SK-N-SH (cell line): ENCODE measurements around the gene IL3. TPM values are rescaled to one million over a fixed set of nuclear protein-coding genes. Genes with fewer than 3 reads are reported as not detected.

Experiments
- CTCF ChIA-PET: fragments of 300-600, 350-600 bp; formaldehyde crosslinking; extraction: SDS; loops from one replicate; lab custom pipeline; 2021; lab: Yijun Ruan, JAX
- POLR2A ChIA-PET: fragments of 350-600 bp; sonication (Branson Sonifier 250); formaldehyde crosslinking; extraction: SDS; loops from one replicate; lab custom pipeline; 2020; ENCODE audit warnings: antibody characterized with exemption, inconsistent platforms; lab: Yijun Ruan, JAX
- DNase-seq: peaks from one replicate; pipeline ENCODE4 v3.0.0; 2012
- H2AFZ ChIP-seq: fragments of 200-600 bp; sonication (generic); 2 replicates; pipeline ENCODE4 v1.8.1; 2016; ENCODE audit warnings: antibody characterized with exemption, mild to moderate bottlenecking, low read depth
- H3F3A ChIP-seq: fragments of 200-600 bp; sonication (generic); replicated peaks from 2 replicates; pipeline ENCODE3; 2016; ENCODE audit warnings: antibody characterized with exemption, mild to moderate bottlenecking; ENCODE audit not compliant: insufficient read depth
- H3K27ac ChIP-seq, 2 experiments: fragments of 200-500 bp in 1 of 2; fragments of 200-600 bp in 1 of 2; sonication (Bioruptor generic) in 1 of 2; sonication (generic), shearing (Covaris generic) in 1 of 2; 2 replicates each; pipeline versions ENCODE4 v1.5.1 to v1.6.1; 2014 to 2016; ENCODE audit warnings: low read depth in 2 of 2, inconsistent platforms in 1 of 2, low read length in 1 of 2, mild to moderate bottlenecking in 1 of 2, mixed read lengths in 1 of 2
- H3K27me3 ChIP-seq: fragments of 200-600 bp; sonication (generic), shearing (Covaris generic); 2 replicates; pipeline ENCODE4 v1.6.1; 2016; ENCODE audit warnings: mixed run types; ENCODE audit not compliant: insufficient read depth
- H3K36me3 ChIP-seq, 2 experiments: fragments of 200-500 bp in 1 of 2; fragments of 200-600 bp in 1 of 2; sonication (Bioruptor generic) in 1 of 2; sonication (generic) in 1 of 2; replicated peaks in 1 of 2; 2 replicates each; pipeline versions ENCODE3 to v1.5.1; 2014 to 2016; ENCODE audit warnings: low read length in 1 of 2, mild to moderate bottlenecking in 1 of 2; ENCODE audit not compliant: insufficient read depth in 2 of 2, control insufficient read depth in 1 of 2
- H3K4me1 ChIP-seq, 2 experiments: fragments of 200-500 bp in 1 of 2; fragments of 200-600 bp in 1 of 2; sonication (Bioruptor generic) in 1 of 2; sonication (generic), shearing (Covaris generic) in 1 of 2; 2 replicates each; pipeline versions ENCODE4 v1.5.1 to v1.6.1; 2014 to 2016; ENCODE audit warnings: low read depth in 1 of 2, low read length in 1 of 2, mixed run types in 1 of 2; ENCODE audit not compliant: insufficient read depth in 2 of 2, control insufficient read depth in 1 of 2
- H3K4me2 ChIP-seq: fragments of 200-600 bp; sonication (generic), shearing (Covaris generic); 2 replicates; pipeline ENCODE4 v1.6.1; 2017; ENCODE audit warnings: mixed run types
- H3K4me3 ChIP-seq, 2 experiments: fragments of 200-500 bp in 1 of 2; fragments of 200-600 bp in 1 of 2; sonication (Bioruptor generic) in 1 of 2; sonication (generic), shearing (Covaris generic) in 1 of 2; 2 replicates each; pipeline versions ENCODE4 v1.5.1 to v1.8.1; 2014 to 2016; ENCODE audit warnings: low read depth in 2 of 2, inconsistent platforms in 1 of 2, low read length in 1 of 2, mild to moderate bottlenecking in 1 of 2, mixed read lengths in 1 of 2, moderate library complexity in 1 of 2
- H3K79me2 ChIP-seq: fragments of 200-600 bp; sonication (generic); 2 replicates; pipeline ENCODE4 v1.8.1; 2017; ENCODE audit warnings: mild to moderate bottlenecking; ENCODE audit not compliant: insufficient read depth
- H3K9ac ChIP-seq: fragments of 200-600 bp; sonication (generic); 2 replicates; pipeline ENCODE4 v1.6.1; 2017; ENCODE audit warnings: mixed run types
- H3K9me2 ChIP-seq: fragments of 200-600 bp; sonication (generic); 2 replicates; pipeline ENCODE4 v1.6.1; 2017; ENCODE audit warnings: mixed run types
- H3K9me3 ChIP-seq: fragments of 200-600 bp; sonication (generic); 2 replicates; pipeline ENCODE4 v1.6.1; 2017; ENCODE audit warnings: mixed run types, mild to moderate bottlenecking, moderate library complexity
- H4K20me1 ChIP-seq: fragments of 200-600 bp; sonication (generic); 2 replicates; pipeline ENCODE4 v1.6.1; 2017; ENCODE audit warnings: mild to moderate bottlenecking, mixed run types; ENCODE audit not compliant: insufficient read depth
- CTCF ChIP-seq: fragments of 200-600 bp; sonication (generic); IDR thresholded peaks from 2 replicates; pipeline ENCODE4 v1.6.1; 2017; ENCODE audit warnings: antibody characterized with exemption, mild to moderate bottlenecking, moderate library complexity
- ELF1 ChIP-seq: IDR thresholded peaks from 2 replicates; pipeline ENCODE4 v1.4.0; 2012
- EP300 ChIP-seq, 2 experiments: IDR thresholded peaks; 2 replicates each; pipeline versions ENCODE4 v1.4.0 to v1.6.1; 2012; ENCODE audit warnings: borderline replicate concordance in 1 of 2, low read depth in 1 of 2, low read length in 1 of 2
- FOSL2 ChIP-seq: IDR thresholded peaks from 2 replicates; pipeline ENCODE4 v1.4.0; 2012; ENCODE audit warnings: low read depth, mild to moderate bottlenecking, moderate library complexity, borderline replicate concordance
- FOXJ3 ChIP-seq: sonication (generic); formaldehyde crosslinking; IDR thresholded peaks from 2 replicates; pipeline ENCODE4 v1.5.1; 2020; ENCODE audit warnings: mild to moderate bottlenecking, missing genetic modification reagents
- FOXM1 ChIP-seq: IDR thresholded peaks from 2 replicates; pipeline ENCODE4 v1.4.0; 2012; ENCODE audit warnings: low read depth, mild to moderate bottlenecking
- GABPA ChIP-seq: IDR thresholded peaks from 2 replicates; pipeline ENCODE4 v1.4.0; 2012; ENCODE audit warnings: low read depth, mild to moderate bottlenecking
- MEF2A ChIP-seq: IDR thresholded peaks from 2 replicates; pipeline ENCODE4 v1.4.0; 2012; ENCODE audit warnings: low read depth, borderline replicate concordance
- MXI1 ChIP-seq: IDR thresholded peaks from 2 replicates; pipeline ENCODE4 v1.6.1; 2012; ENCODE audit warnings: mild to moderate bottlenecking, low read depth, low read length, improper control_type of control experiment
- POLR2AphosphoS5 ChIP-seq: IDR thresholded peaks from 2 replicates; pipeline ENCODE4 v1.6.1; 2012; ENCODE audit warnings: low read depth, low read length
- RAD21 ChIP-seq: IDR thresholded peaks from 2 replicates; pipeline ENCODE4 v1.6.1; 2012; ENCODE audit warnings: mild to moderate bottlenecking, low read length
- RCOR1 ChIP-seq: fragments of 150-350 bp; IDR thresholded peaks from 2 replicates; pipeline ENCODE4 v1.6.1; 2017; ENCODE audit warnings: antibody characterized with exemption, low read length
- REST ChIP-seq: IDR thresholded peaks from 2 replicates; pipeline ENCODE4 v1.6.1; 2012; ENCODE audit warnings: mild to moderate bottlenecking, low read depth, low read length, moderate library complexity
- RXRA ChIP-seq: IDR thresholded peaks from 2 replicates; pipeline ENCODE4 v1.4.0; 2012; ENCODE audit warnings: low read depth, mild to moderate bottlenecking, borderline replicate concordance
- SIN3A ChIP-seq: IDR thresholded peaks from 2 replicates; pipeline ENCODE4 v1.6.1; 2012; ENCODE audit warnings: low read depth, mild to moderate bottlenecking, low read length, moderate library complexity, borderline replicate concordance
- SMC3 ChIP-seq: IDR thresholded peaks from 2 replicates; pipeline ENCODE4 v1.6.1; 2012; ENCODE audit warnings: low read depth, low read length, improper control_type of control experiment
- TAF1 ChIP-seq: IDR thresholded peaks from 2 replicates; pipeline ENCODE4 v1.6.1; 2012; ENCODE audit warnings: low read depth, mild to moderate bottlenecking, low read length, moderate library complexity, borderline replicate concordance
- ZBTB33 ChIP-seq: IDR thresholded peaks from 2 replicates; pipeline ENCODE4 v1.4.0; 2012; ENCODE audit warnings: low read depth, borderline replicate concordance
- WGBS: methylation state at CpG from one replicate; pipeline ENCODE4 v1.1.6; 2017; ENCODE audit warnings: low lambda C conversion rate; 5-methylcytosine and 5-hydroxymethylcytosine counted together
- polyA plus RNA-seq, 3 experiments: library from polyadenylated mRNA; depleted of rRNA; stranded (reverse); fragments of >200 nt; gene quantifications; 2 replicates each; pipeline ENCODE4 v1.2.3, GENCODE V29; 2012

IL3 gene
- polyA plus RNA-seq, 1 of the 3 experiments (the other 2 are of a cell fraction): not detected

GRCh38 chr5:132069561-132069960 lies 9.1 kb downstream of the IL3 start:
- 93% methylated on average over 8 of the region's 10 CpGs for WGBS
- H3K9me3 ChIP-seq: no peaks in the 10 kb centered on the region
- no peaks in the 10 kb centered on the region for H3K36me3 ChIP-seq
- ChIA-PET CTCF (interaction anchor here (0.9 to 1.4 kb wide), 5 partner anchors 23 to 480 kb away, joined by 3 to 5 read pairs (median 3); no protein-coding TSS in a partner anchor), POLR2A (no interaction called here)
- H3K4me3 ChIP-seq: no peak overlapping the region
- H3K79me2 ChIP-seq: no peaks in the 10 kb centered on the region
- TF ChIP-seq FOXJ3 (CRISPR knock-in tag) (no peak), POLR2AphosphoS5 (no peak), FOXM1 (no peak), GABPA (no peak), EP300 (IDR thresholded peaks at IDR 0.05; ENCODE audit: borderline replicate concordance in 1 of 2, low read depth in 1 of 2, low read length in 1 of 2) (no peak), RCOR1 (no peak)
- no peak overlapping the region for H3K4me2 ChIP-seq
- no peak for DNase-seq
- no peaks in the 10 kb centered on the region for H4K20me1 ChIP-seq
- H3K9me2 ChIP-seq: no peaks in the 10 kb centered on the region
- H3K4me1 ChIP-seq: peaks cover 0 to 5% of the 10 kb centered on the region in 2 experiments; a peak in 1 of 4 replicates
- H3K27me3 ChIP-seq: no peaks in the 10 kb centered on the region
- H3K27ac ChIP-seq: no peak overlapping the region
- H3K9ac ChIP-seq: no peak overlapping the region
- no peak overlapping the region for H2AFZ ChIP-seq
- H3F3A ChIP-seq: no peaks in the 10 kb centered on the region

- Histone ChIP-seq H4K20me1 (no peaks in the 10 kb centered on the region), H3F3A (no peaks in the 10 kb centered on the region), H2AFZ (no peak overlapping the region), H3K27ac (no peak overlapping the region), H3K9ac (no peak overlapping the region), H3K4me3 (no peak overlapping the region), H3K79me2 (no peaks in the 10 kb centered on the region), H3K9me3 (no peaks in the 10 kb centered on the region), H3K27me3 (no peaks in the 10 kb centered on the region), H3K4me1 (peaks cover 0 to 5% of the 10 kb centered on the region in 2 experiments; a peak in 1 of 4 replicates), H3K4me2 (no peak overlapping the region), H3K36me3 (no peaks in the 10 kb centered on the region), H3K9me2 (no peaks in the 10 kb centered on the region)
- ChIA-PET POLR2A (no interaction called here), CTCF (interaction anchor here (0.9 to 1.4 kb wide), 4 partner anchors 64 to 481 kb away, joined by 3 to 5 read pairs (median 4); no protein-coding TSS in a partner anchor)
- WGBS: 57% methylated on average over 2 of the region's 3 CpGs
- DNase-seq: no peak
- TF ChIP-seq SMC3 (no peak), TAF1 (no peak), RCOR1 (no peak), ELF1 (no peak), ZBTB33 (no peak), RXRA (no peak), POLR2AphosphoS5 (no peak), FOXM1 (no peak), FOXJ3 (CRISPR knock-in tag) (no peak), MXI1 (no peak), SIN3A (no peak), CTCF (no peak), FOSL2 (no peak), RAD21 (no peak), REST (no peak), EP300 (IDR thresholded peaks at IDR 0.05; ENCODE audit: borderline replicate concordance in 1 of 2, low read depth in 1 of 2, low read length in 1 of 2) (no peak), MEF2A (no peak)
These were observed 9.5 kb downstream of the IL3 start for GRCh38 chr5:132069994-132070393.
